Stimulated activated effector memory CD8-positive, alpha-beta T cell treated with anti-CD3 and anti-CD28 coated beads, Interleukin-12 subunit alpha, Interleukin-12 subunit beta, amount 100 ng/mL, for 72 hours (primary cell): ENCODE data around the gene ITGB5.
A peak's percentile ranks its signal among the peaks of the same experiment; 100 is the strongest.

ENCODE experiments used
- ATAC-seq: fragments of 150-1000 bp; cut with Tn5 transposase; 2 replicates; pipeline ENCODE4 v1.10.0; 2021
- DNase-seq, 2 donors: peaks; one replicate each; pipeline ENCODE4 v3.0.0; 2021 to 2022; ENCODE audit warnings: low spot score in 2 of 2
- H3K27ac Mint-ChIP-seq: one replicate; pipeline ENCODE4 v1.8.0; 2022; ENCODE audit warnings: mild to moderate bottlenecking, mixed read lengths
- H3K36me3 Mint-ChIP-seq: one replicate; pipeline ENCODE4 v1.8.0; 2022; ENCODE audit warnings: mild to moderate bottlenecking, mixed read lengths
- H3K4me1 Mint-ChIP-seq: one replicate; pipeline ENCODE4 v1.8.0; 2022; ENCODE audit warnings: mixed read lengths
- H3K4me3 Mint-ChIP-seq: one replicate; pipeline ENCODE4 v1.8.0; 2022; ENCODE audit warnings: mild to moderate bottlenecking, mixed read lengths
- H3K9me3 Mint-ChIP-seq: one replicate; pipeline ENCODE4 v1.8.0; 2022; ENCODE audit warnings: mixed read lengths

The ITGB5 gene

DNA sequence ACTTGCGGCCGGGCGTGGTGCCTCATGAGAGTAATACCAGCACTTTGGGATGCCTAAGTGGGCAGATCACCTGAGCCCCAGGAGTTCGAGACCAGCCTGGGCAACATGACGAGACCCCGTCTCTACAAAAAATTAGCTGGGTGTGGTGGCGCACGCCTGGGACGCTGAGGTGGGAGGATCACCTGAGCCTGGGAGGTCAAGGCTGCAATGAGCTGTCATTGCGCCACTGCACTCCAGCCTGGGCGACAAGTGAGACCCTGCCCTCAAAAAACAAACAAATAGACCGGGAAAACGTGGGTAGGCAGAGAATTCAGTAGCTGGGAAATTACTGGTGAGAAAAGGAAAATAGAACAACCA is 156.2 kb downstream of the ITGB5 start:
- Mint-ChIP-seq H3K9me3 (no peaks in the 10 kb centered on the region), H3K36me3 (peaks cover 42% of the 10 kb centered on the region), H3K4me1 (peaks cover 25% of the 10 kb centered on the region), H3K4me3 (peak overlapping the region; percentile 96), H3K27ac (peak overlapping the region; percentile 99)
- ATAC-seq (no peak), DNase-seq (no peak)

GRCh38 chr3:124730129-124730940 is 156.8 kb downstream of the ITGB5 start, which contains the start of gene UMPS:
UMPS (plus strand) TSS chr3:124730452; CDS start chr3:124730472, 20 bp downstream.
- H3K4me3 Mint-ChIP-seq: peak within 1 kb of the TSS; percentile 96
- H3K9me3 Mint-ChIP-seq: no peaks in the 10 kb centered on the region
- H3K27ac Mint-ChIP-seq: peak within 1 kb of the TSS; percentile 99
- H3K4me1 Mint-ChIP-seq: peaks cover 25% of the 10 kb centered on the region
- DNase-seq (peak; percentile 85 to 91), ATAC-seq (peak; percentile 99)
- peaks cover 36% of the 10 kb centered on the region for H3K36me3 Mint-ChIP-seq

DNA sequence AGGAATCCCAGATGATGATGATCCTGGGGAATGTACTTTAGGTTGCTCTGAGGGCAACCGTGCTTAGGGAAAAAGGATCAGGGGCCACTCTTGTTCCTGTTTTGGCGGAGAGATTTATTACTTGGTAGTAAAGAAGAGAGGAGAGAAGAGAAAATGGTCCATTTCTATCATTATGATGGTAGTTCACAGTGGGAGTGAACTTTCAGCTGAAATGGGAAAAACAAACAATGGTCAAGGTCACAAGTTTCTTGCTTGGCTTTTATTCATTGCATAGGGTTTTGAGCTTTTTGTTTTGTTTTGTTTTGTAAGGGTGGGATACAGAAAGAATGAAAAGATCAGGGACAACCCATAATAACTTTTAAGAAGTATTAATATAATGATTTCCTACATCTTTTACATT is 164.6 kb downstream of the ITGB5 start:
- no peak overlapping the region for H3K4me3 Mint-ChIP-seq
- no peak for ATAC-seq
- H3K4me1 Mint-ChIP-seq: no peaks in the 10 kb centered on the region
- no peak for DNase-seq
- no peaks in the 10 kb centered on the region for H3K36me3 Mint-ChIP-seq
- H3K27ac Mint-ChIP-seq: no peak overlapping the region
- H3K9me3 Mint-ChIP-seq: no peaks in the 10 kb centered on the region

GRCh38 chr3:124714223-124714853 is 172.8 kb downstream of the ITGB5 start:
- ATAC-seq (no peak), DNase-seq (no peak)
- Mint-ChIP-seq H3K4me1 (no peaks in the 10 kb centered on the region), H3K4me3 (no peak overlapping the region), H3K9me3 (no peaks in the 10 kb centered on the region), H3K27ac (no peak overlapping the region), H3K36me3 (no peaks in the 10 kb centered on the region)
